Measurements from ENCODE around the gene ANKRD23. TPM values are rescaled to one million over a fixed set of nuclear protein-coding genes. Genes with fewer than 3 reads are reported as not detected.
"Not testable (repeated sequence)": the region's sequence is repeated elsewhere in the genome, so short reads cannot be mapped to it uniquely, and the experiment has no call there.

ANKRD23 gene
- total RNA-seq, 2 experiments from 2014 or later, result 6.5 to 6.7 TPM

DNA sequence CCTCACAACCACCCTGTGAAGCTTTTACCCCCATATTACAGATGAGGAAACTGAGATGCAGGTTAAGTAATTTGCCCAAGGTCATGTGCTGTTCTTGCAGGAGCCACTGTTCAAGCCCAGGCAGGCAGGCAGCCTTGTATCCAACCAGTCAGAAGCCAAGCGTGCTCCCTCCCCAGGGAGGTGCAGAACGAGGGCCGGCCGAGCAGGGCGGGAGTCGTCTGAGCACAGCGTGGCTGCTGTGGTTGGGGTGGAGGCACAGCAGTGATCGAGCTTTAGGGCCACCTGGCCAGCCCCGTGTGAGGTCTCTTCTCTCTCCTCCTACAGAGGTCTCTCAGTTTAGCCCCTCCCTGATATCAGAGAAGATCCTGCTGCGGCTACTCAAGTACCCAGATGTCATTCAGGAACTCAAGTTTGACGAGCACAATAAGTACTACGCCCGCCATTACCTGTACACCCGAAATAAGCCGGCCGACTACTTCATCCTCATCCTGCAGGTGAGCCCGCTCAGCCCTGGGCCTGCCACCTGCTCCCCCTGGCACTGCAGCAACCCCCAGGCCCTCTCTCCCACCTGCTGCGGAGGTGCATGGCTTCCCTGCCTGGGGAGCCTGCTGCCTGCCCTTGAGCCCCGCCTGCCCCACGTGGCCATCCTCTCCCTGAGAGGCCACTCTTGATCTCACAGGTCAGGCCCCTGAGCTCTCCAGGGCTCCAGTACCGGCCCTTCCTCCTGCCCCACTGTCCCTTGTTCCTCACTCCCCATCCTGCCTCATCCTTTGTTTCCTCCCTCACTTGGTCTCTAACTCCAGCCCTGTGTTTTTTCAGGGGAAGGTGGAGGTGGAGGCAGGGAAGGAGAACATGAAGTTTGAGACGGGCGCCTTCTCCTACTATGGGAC lies 44.8 kb downstream of the ANKRD23 start:
- no peak overlapping the region for H3K4me3 ChIP-seq (ENCODE audit: low read depth, low read length, poor library complexity, severe bottlenecking)
- H3K4me2 ChIP-seq (ENCODE audit: low read length), result no peak overlapping the region
- no TSS peak for BruUV-seq (replicated peaks)
- DNase-seq (ENCODE audit: low spot score), result no peak
- no peaks in the 10 kb centered on the region for H4K20me1 ChIP-seq (ENCODE audit: insufficient read depth, low read length)
- no peaks in the 10 kb centered on the region for H3K9me2 ChIP-seq (ENCODE audit: insufficient read depth, low read length)
- CTCF ChIA-PET (ENCODE audit: unreplicated experiment), result no interaction called here
- POLR2A ChIA-PET, result no interaction called here
- no peaks in the 10 kb centered on the region for H3K79me2 ChIP-seq (ENCODE audit: insufficient read depth, low read depth, low read length)
- no peak for TF ChIP-seq EZH2phosphoT487 (IDR thresholded peaks at IDR 0.05; ENCODE audit: borderline replicate concordance, low read depth, low read length)
- TF ChIP-seq, protein P1, sequence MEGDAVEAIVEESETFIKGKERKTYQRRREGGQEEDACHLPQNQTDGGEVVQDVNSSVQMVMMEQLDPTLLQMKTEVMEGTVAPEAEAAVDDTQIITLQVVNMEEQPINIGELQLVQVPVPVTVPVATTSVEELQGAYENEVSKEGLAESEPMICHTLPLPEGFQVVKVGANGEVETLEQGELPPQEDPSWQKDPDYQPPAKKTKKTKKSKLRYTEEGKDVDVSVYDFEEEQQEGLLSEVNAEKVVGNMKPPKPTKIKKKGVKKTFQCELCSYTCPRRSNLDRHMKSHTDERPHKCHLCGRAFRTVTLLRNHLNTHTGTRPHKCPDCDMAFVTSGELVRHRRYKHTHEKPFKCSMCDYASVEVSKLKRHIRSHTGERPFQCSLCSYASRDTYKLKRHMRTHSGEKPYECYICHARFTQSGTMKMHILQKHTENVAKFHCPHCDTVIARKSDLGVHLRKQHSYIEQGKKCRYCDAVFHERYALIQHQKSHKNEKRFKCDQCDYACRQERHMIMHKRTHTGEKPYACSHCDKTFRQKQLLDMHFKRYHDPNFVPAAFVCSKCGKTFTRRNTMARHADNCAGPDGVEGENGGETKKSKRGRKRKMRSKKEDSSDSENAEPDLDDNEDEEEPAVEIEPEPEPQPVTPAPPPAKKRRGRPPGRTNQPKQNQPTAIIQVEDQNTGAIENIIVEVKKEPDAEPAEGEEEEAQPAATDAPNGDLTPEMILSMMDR (conservative IDR thresholded peaks at IDR 0.05; ENCODE audit: low read length), result no peak
- intact Hi-C loops (cut with micrococcal nuclease; ENCODE audit: unreplicated experiment), result no loop called here
- peaks cover 10% of the 10 kb centered on the region; the same call in 1 of the 2 replicates for H3K36me3 ChIP-seq (ENCODE audit: insufficient read depth, low read length)
- no peak overlapping the region for H3K27ac ChIP-seq (ENCODE audit: low read depth, low read length, poor library complexity, severe bottlenecking)
- no peaks in the 10 kb centered on the region for H3K9me3 ChIP-seq (ENCODE audit: low read length)
- no peak overlapping the region for H2AFZ ChIP-seq (ENCODE audit: low read length)
- H3K4me1 ChIP-seq (ENCODE audit: insufficient read depth, low read length, poor library complexity, severe bottlenecking), result peaks cover 16% of the 10 kb centered on the region

DNA sequence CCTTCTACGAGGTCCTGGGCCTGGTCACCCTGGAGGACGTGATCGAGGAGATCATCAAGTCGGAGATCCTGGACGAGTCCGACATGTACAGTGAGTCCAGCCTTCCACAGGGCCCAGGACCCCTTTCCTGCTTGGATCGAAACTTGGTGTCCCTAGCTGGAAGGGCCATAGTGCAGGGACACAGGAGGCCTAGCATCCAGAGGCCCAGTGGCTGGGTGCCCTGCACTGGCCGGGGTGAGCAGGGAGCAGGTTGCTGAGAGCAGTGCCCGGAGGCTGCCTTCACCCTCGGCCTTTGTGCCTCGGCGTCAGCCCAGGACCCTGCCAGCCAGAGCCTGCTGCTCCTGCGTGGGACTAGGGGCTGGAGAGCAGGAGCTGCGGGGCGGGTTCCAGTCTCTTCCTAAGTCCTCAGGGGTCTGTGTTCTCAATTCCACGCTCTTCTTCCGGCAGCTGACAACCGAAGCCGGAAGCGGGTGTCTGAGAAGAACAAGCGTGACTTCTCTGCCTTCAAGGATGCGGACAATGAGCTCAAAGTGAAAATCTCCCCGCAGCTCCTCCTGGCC lies 46.7 kb downstream of the ANKRD23 start:
- H3K36me3 ChIP-seq (ENCODE audit: insufficient read depth, low read length), result peaks cover 10% of the 10 kb centered on the region; the same call in 1 of the 2 replicates
- DNase-seq (ENCODE audit: low spot score), result no peak
- no peaks in the 10 kb centered on the region for H4K20me1 ChIP-seq (ENCODE audit: insufficient read depth, low read length)
- H3K4me3 ChIP-seq (ENCODE audit: low read depth, low read length, poor library complexity, severe bottlenecking), result no peak overlapping the region
- H2AFZ ChIP-seq (ENCODE audit: low read length), result no peak overlapping the region
- no peaks in the 10 kb centered on the region for H3K9me2 ChIP-seq (ENCODE audit: insufficient read depth, low read length)
- no peaks in the 10 kb centered on the region for H3K9me3 ChIP-seq (ENCODE audit: low read length)
- BruUV-seq (replicated peaks), result no TSS peak
- H3K4me2 ChIP-seq (ENCODE audit: low read length), result no peak overlapping the region
- ChIA-PET CTCF (ENCODE audit: unreplicated experiment) (no interaction called here), POLR2A (interaction anchor here (1.2 kb wide), 1 partner anchor 13 kb away, joined by 3 read pairs; no protein-coding TSS in a partner anchor)
- no peaks in the 10 kb centered on the region for H3K79me2 ChIP-seq (ENCODE audit: insufficient read depth, low read depth, low read length)
- no peak for TF ChIP-seq EZH2phosphoT487 (IDR thresholded peaks at IDR 0.05; ENCODE audit: borderline replicate concordance, low read depth, low read length)
- TF ChIP-seq, protein P1 (conservative IDR thresholded peaks at IDR 0.05; ENCODE audit: low read length), result no peak
- no peak overlapping the region for H3K27ac ChIP-seq (ENCODE audit: low read depth, low read length, poor library complexity, severe bottlenecking)
- peaks cover 12% of the 10 kb centered on the region for H3K4me1 ChIP-seq (ENCODE audit: insufficient read depth, low read length, poor library complexity, severe bottlenecking)
- intact Hi-C loops (cut with micrococcal nuclease; ENCODE audit: unreplicated experiment), result no loop called here

- POLR2A ChIA-PET; H3K9me3 ChIP-seq (ENCODE audit: low read length); BruUV-seq (replicated peaks); intact Hi-C loops (cut with micrococcal nuclease; ENCODE audit: unreplicated experiment); H2AFZ ChIP-seq (ENCODE audit: low read length); H3K79me2 ChIP-seq (ENCODE audit: insufficient read depth, low read depth, low read length); H3K4me1 ChIP-seq (ENCODE audit: insufficient read depth, low read length, poor library complexity, severe bottlenecking); H3K4me3 ChIP-seq (ENCODE audit: low read depth, low read length, poor library complexity, severe bottlenecking); H4K20me1 ChIP-seq (ENCODE audit: insufficient read depth, low read length); H3K27ac ChIP-seq (ENCODE audit: low read depth, low read length, poor library complexity, severe bottlenecking); DNase-seq (ENCODE audit: low spot score); H3K36me3 ChIP-seq (ENCODE audit: insufficient read depth, low read length); H3K9me2 ChIP-seq (ENCODE audit: insufficient read depth, low read length); CTCF ChIA-PET (ENCODE audit: unreplicated experiment); H3K4me2 ChIP-seq (ENCODE audit: low read length): not testable (repeated sequence)
Observed at GRCh38 chr2:96796497-96796896, 47.3 kb downstream of the ANKRD23 start.

Measured in OCI-LY7 (cell line).